Kidney epithelial cell (primary cell): Measurements from ENCODE around the gene FKBP6. TPM values are rescaled to one million over a fixed set of nuclear protein-coding genes. Genes with fewer than 3 reads are reported as not detected.
"Not testable (repeated sequence)": the region's sequence is repeated elsewhere in the genome, so short reads cannot be mapped to it uniquely, and the experiment has no call there.

ENCODE experiments used
- DNase-seq: peaks from one replicate; pipeline ENCODE4 v3.0.0-alpha.2; 2010; ENCODE audit warnings: low read depth
- H3K27me3 ChIP-seq: 2 replicates; pipeline ENCODE4 v1.6.0; 2011; ENCODE audit warnings: low read length; ENCODE audit not compliant: control insufficient read depth, insufficient read depth
- H3K36me3 ChIP-seq: 2 replicates; pipeline ENCODE4 v1.5.1; 2011; ENCODE audit warnings: low read length; ENCODE audit not compliant: control insufficient read depth, insufficient read depth
- H3K4me3 ChIP-seq: 2 replicates; pipeline ENCODE4 v1.5.1; 2011; ENCODE audit warnings: low read depth, mild to moderate bottlenecking, control low read depth, low read length
- CTCF ChIP-seq: IDR thresholded peaks from 2 replicates; pipeline ENCODE4 v1.5.1; 2011; ENCODE audit warnings: mild to moderate bottlenecking, moderate library complexity, low read length, control low read depth, inconsistent platforms; ENCODE audit not compliant: insufficient read depth, poor library complexity, severe bottlenecking
- total RNA-seq: library from RNA; depleted of rRNA; stranded (reverse); fragments of >200 nt; gene quantifications from 2 replicates; pipeline ENCODE4 v1.2.3, GENCODE V29; 2015

The FKBP6 gene
- total RNA-seq, 1 donor from 2014 or later = not detected

- TF ChIP-seq CTCF = no peak
Observed at GRCh38 chr7:73373741-73374140, 45.8 kb downstream of the FKBP6 start.

GRCh38 chr7:73376262-73376661 is 48.3 kb downstream of the FKBP6 start:
- H3K4me3 ChIP-seq, H3K36me3 ChIP-seq, DNase-seq: not testable (repeated sequence)

More at GRCh38 chr7:73373741-73374140, 45.8 kb downstream of the FKBP6 start:
- no peak for DNase-seq
- H3K27me3 ChIP-seq = peaks cover 23% of the 10 kb centered on the region
- H3K4me3 ChIP-seq = no peak overlapping the region
- no peaks in the 10 kb centered on the region for H3K36me3 ChIP-seq

DNA sequence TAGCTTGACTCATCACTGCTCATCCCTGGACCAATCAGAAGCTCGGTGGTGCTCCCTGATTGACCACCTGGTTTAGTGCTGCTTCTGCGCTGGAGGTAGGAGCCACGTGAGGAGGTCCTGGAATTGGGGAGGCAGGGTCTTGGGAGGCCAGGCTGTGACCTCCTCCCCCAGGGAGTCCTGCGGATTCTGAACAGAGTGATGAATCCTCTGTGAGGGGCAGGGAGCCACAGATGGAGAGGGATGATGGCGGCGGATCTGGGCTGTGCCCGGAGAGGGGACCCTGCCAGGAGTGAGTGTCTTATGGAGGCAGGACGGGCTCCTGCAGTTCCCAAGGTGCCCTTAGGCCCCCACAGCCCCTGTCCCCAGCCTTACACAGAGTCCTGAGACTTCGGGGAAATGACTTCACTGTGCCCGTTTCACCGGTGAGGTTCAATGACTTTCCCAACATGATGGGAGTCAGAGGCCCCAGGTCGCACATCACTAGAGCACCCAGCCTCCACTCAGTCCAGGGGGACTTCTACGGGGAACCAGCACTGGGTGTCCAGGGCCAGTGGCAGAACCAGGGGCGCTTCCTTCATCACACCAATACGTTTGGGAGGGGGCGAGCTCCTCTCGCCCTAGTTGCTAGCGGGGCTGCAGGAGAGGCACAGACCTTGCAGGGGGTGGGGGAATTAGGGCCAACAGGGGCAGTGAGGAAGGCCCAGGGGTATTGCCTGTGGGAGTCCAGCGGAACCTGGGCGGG is 48.9 kb downstream of the FKBP6 start:
- H3K4me3 ChIP-seq = no peak overlapping the region
- no peaks in the 10 kb centered on the region for H3K36me3 ChIP-seq
- DNase-seq = no peak
- TF ChIP-seq CTCF = no peak
- peaks cover 24% of the 10 kb centered on the region for H3K27me3 ChIP-seq

More at GRCh38 chr7:73376262-73376661, 48.3 kb downstream of the FKBP6 start:
- peaks cover 24% of the 10 kb centered on the region for H3K27me3 ChIP-seq

- peaks cover 24% of the 10 kb centered on the region for H3K27me3 ChIP-seq
- DNase-seq, H3K36me3 ChIP-seq, H3K4me3 ChIP-seq: not testable (repeated sequence)
Observed at GRCh38 chr7:73377413-73378200, 49.6 kb downstream of the FKBP6 start.

DNA sequence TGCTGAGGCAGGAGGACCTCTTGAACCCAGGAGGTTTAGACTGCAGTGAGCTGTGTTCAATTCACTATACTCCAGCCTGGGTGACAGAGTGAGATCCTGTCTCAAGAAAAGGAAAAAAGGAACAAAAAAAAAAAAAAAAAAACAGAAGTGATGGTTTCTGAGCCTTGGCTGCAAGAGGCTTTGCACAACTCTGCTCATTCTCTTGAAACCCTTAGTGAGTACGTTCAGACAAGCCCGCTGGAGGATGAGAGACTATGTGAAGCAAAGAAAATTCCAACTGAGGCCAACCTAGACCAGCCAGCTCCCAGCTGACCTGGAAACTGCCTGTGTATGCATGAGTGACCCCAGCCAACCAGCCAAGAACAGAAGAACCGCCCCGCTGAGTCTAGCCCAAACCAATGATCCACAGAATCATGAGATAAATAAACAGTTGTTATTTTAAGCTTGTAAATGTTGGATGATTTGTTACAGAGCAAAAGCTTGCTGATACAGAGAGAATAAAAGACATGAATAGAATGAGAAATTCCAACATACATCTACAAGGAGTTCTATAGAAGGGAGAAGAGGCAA is 55.1 kb downstream of the FKBP6 start:
- peaks cover 8% of the 10 kb centered on the region for H3K27me3 ChIP-seq
- no peak for TF ChIP-seq CTCF
- no peaks in the 10 kb centered on the region for H3K36me3 ChIP-seq
- H3K4me3 ChIP-seq = no peak overlapping the region
- DNase-seq = no peak

- Histone ChIP-seq H3K36me3 (no peaks in the 10 kb centered on the region), H3K27me3 (no peaks in the 10 kb centered on the region), H3K4me3 (no peak overlapping the region)
- no peak for DNase-seq
- no peak for TF ChIP-seq CTCF
Observed at GRCh38 chr7:73387221-73387828, 59.4 kb downstream of the FKBP6 start.
